Measurements from ENCODE around the gene FAM237B. TPM values are rescaled to one million over a fixed set of nuclear protein-coding genes. Genes with fewer than 3 reads are reported as not detected.

Gene FAM237B
- total RNA-seq, 5 donors from 2014 or later (not counting 1 experiment from before 2014, with no cell fraction given) = not detected

DNA sequence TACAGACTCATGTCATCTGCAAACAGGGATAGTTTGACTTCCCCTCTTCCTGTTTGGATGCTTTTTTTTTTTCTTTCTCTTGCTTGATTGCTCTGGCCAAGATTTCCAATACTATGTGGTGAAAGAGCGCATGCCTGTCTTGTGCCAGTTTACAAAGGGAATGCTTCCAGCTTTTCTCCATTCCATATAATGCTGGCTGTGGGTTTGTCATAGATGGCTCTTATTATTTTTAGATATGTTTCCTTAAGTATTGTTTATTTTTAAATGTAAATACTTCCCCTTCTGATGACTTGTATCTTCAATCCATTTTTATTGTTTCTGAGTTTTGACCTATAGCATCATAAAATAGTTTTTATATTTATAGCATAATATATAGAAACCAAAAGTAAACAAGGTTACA is 17.9 kb downstream of the FAM237B start:
- no peak overlapping the region for H3K4me3 ChIP-seq (ENCODE audit: control insufficient read depth in 1 of 2, extremely low read depth in 1 of 2, low read length in 1 of 2)
- no peak for ATAC-seq (replicated peaks in 1 of 4)
- peaks cover 0 to 4% of the 10 kb centered on the region in 2 donors for H3K27me3 Mint-ChIP-seq
- no peaks in the 10 kb centered on the region for H3K36me3 Mint-ChIP-seq
- H3K36me3 ChIP-seq (ENCODE audit: control insufficient read depth in 2 of 2, extremely low read depth in 1 of 2, insufficient read depth in 1 of 2, low read length in 1 of 2) = no peaks in the 10 kb centered on the region
- H3K4me1 ChIP-seq (ENCODE audit: control insufficient read depth in 1 of 2, extremely low read depth in 1 of 2, insufficient read depth in 2 of 2, low read length in 2 of 2) = no peaks in the 10 kb centered on the region
- ChIA-PET POLR2A (no interaction called here), CTCF (no interaction called here)
- no peaks in the 10 kb centered on the region for H3K4me1 Mint-ChIP-seq
- no peaks in the 10 kb centered on the region for H3K27me3 ChIP-seq (replicated peaks in 1 of 2; ENCODE audit: control insufficient read depth in 2 of 2, extremely low read depth in 1 of 2, insufficient read depth in 2 of 2, low read length in 1 of 2)
- no CpG with 5 or more reads among the region's 1 CpG for WGBS (ENCODE audit: insufficient coverage)
- no peak overlapping the region for H3K27ac Mint-ChIP-seq
- H3K27ac ChIP-seq (ENCODE audit: low read length) = no peak overlapping the region
- no peaks in the 10 kb centered on the region for H3K9me3 ChIP-seq
- H3K4me3 Mint-ChIP-seq = no peak overlapping the region
- no peaks in the 10 kb centered on the region for H3K9me3 Mint-ChIP-seq
- no peak for DNase-seq

DNA sequence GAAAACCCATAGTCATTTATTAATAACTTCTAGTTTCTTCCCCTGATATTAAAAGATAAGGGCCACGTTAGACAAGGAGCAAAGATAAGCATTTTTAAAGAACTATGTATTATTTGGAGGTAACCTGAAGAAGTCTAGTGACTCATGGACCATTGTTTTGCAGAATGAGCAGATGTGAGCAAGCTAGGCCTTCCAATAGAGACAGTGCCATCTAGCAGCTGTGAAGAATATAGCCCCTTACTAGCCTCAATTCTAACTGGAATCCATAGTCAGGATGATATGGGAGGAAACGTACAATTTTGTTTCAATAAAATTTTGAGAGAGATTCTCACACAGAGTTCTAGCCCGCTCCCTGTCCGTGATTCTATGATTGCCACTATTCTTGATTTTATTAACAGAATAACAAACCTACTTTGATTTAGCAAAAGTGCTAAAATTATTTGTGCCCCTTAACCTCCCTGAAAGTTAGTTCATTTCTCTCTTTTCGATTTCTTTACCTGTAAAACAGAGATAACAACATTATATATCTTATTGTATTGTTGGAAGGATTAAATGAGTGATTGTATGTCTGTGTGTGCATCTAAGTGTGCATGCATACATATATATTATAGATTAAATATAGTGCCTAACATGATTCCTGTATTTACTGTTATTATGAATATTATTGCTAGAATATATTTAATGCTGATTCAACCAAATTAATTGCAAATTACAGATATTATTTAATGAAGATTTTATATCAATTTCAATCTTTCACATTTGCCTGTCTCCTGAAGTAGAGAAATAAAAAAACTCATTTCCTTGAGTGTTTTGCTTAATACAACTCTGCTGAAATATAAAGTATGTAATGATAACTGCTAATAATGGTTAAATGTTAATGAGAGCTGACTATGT is 22.7 kb downstream of the FAM237B start:
- H3K36me3 ChIP-seq (ENCODE audit: control insufficient read depth in 2 of 2, extremely low read depth in 1 of 2, insufficient read depth in 1 of 2, low read length in 1 of 2) = no peaks in the 10 kb centered on the region
- Mint-ChIP-seq H3K4me3 (no peak overlapping the region), H3K27me3 (peaks cover 0 to 3% of the 10 kb centered on the region in 2 donors), H3K4me1 (no peaks in the 10 kb centered on the region), H3K27ac (no peak overlapping the region), H3K9me3 (peaks cover 0 to 3% (median 3%) of the 10 kb centered on the region in 3 donors), H3K36me3 (no peaks in the 10 kb centered on the region)
- ATAC-seq (replicated peaks in 1 of 4) = peak; percentile 49 to 62 (median 53)
- no peaks in the 10 kb centered on the region for H3K4me1 ChIP-seq (ENCODE audit: control insufficient read depth in 1 of 2, extremely low read depth in 1 of 2, insufficient read depth in 2 of 2, low read length in 2 of 2)
- ChIA-PET CTCF (interaction anchor here (1.1 to 1.4 kb wide), 2 partner anchors 13 to 51 kb away, joined by 3 to 4 read pairs; no protein-coding TSS in a partner anchor), POLR2A (no interaction called here)
- DNase-seq = peak in 1 of 35 experiments; percentile 24
- H3K4me3 ChIP-seq (ENCODE audit: control insufficient read depth in 1 of 2, extremely low read depth in 1 of 2, low read length in 1 of 2) = no peak overlapping the region
- H3K27ac ChIP-seq (ENCODE audit: low read length) = no peak overlapping the region
- WGBS (ENCODE audit: insufficient coverage) = no CpG with 5 or more reads among the region's 5 CpGs
- peaks cover 0 to 2% of the 10 kb centered on the region in 2 experiments for H3K27me3 ChIP-seq (replicated peaks in 1 of 2; ENCODE audit: control insufficient read depth in 2 of 2, extremely low read depth in 1 of 2, insufficient read depth in 2 of 2, low read length in 1 of 2)
- H3K9me3 ChIP-seq = no peaks in the 10 kb centered on the region

DNA sequence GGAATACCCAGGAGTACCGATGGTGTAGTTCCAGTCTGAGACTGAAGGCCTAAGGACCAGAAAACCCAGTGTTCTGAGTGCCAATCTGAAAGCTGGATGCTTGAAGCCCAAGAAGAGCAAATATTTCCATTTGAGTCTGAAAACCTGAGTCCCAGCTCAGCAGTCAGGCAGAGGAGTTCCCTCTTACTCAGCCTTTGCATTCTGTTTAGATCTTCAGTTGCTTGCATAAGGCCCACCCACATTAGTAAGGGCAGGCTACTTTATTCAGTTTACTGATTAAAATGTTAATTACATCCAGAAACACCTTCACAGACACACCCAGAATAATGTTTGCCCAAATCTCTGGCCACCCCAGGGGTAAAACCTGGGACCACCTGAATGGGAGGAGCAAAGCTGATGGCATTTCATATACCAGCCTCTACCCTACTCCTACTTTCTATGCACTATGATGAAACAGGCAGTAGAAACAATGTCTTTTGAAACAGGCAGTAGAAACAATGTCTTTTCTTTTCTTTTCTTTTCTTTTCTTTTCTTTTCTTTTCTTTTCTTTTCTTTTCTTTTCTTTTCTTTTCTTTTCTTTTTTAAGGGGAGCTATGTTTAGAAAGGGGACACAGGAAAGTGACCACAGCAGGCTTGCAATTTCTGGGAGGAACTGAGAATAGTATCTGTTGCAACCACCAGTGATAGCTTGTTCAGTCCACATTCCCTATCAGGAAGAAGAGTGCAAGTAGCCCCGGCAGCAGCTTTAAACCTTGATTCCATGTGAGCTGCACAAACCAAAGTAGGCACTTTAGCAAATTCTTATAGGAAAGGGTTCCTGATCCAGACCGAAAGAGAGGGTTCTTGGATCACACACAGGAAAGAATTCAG is 30.6 kb downstream of the FAM237B start:
- no peak overlapping the region for H3K27ac Mint-ChIP-seq
- H3K27ac ChIP-seq (ENCODE audit: low read length) = no peak overlapping the region

DNA sequence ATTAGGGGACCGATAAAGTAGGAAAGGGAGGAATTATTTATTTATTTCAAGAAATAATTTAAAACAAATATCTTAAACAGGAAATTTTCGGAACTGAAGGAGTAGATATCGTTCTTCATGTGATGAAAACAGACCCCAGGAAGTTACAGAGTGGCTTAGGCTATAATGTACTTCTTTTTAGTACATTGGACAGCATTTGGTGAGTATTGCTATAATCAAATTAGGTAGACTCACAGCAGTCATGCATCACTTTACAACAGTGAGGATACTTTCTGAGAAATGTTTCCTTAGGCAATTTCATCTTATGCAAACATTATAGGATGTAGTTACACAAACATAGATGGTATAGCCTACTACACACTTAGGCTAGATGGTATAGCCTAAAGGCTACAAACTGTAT is 33.0 kb downstream of the FAM237B start:
- CTCF ChIA-PET = no interaction called here
- Mint-ChIP-seq H3K36me3 (no peaks in the 10 kb centered on the region), H3K9me3 (peaks cover 0 to 4% (median 0%) of the 10 kb centered on the region in 3 donors)

More for the DNA sequence above, 30.6 kb downstream of the FAM237B start:
- Histone ChIP-seq H3K36me3 (ENCODE audit: control insufficient read depth in 2 of 2, extremely low read depth in 1 of 2, insufficient read depth in 1 of 2, low read length in 1 of 2) (no peaks in the 10 kb centered on the region), H3K27me3 (replicated peaks in 1 of 2; ENCODE audit: control insufficient read depth in 2 of 2, extremely low read depth in 1 of 2, insufficient read depth in 2 of 2, low read length in 1 of 2) (peaks cover 0 to 2% of the 10 kb centered on the region in 2 experiments), H3K4me1 (ENCODE audit: control insufficient read depth in 1 of 2, extremely low read depth in 1 of 2, insufficient read depth in 2 of 2, low read length in 2 of 2) (no peaks in the 10 kb centered on the region), H3K9me3 (no peaks in the 10 kb centered on the region), H3K4me3 (ENCODE audit: control insufficient read depth in 1 of 2, extremely low read depth in 1 of 2, low read length in 1 of 2) (no peak overlapping the region)
- WGBS (ENCODE audit: insufficient coverage) = 84% methylated on average over 2 of the region's 3 CpGs
- DNase-seq (no peak), ATAC-seq (replicated peaks in 1 of 4) (no peak)
- H3K9me3 Mint-ChIP-seq = peaks cover 4 to 5% (median 4%) of the 10 kb centered on the region in 3 donors
- H3K4me3 Mint-ChIP-seq = no peak overlapping the region
- CTCF ChIA-PET = no interaction called here
- POLR2A ChIA-PET = interaction anchor here in 1 of 2 donors (0.6 to 0.7 kb wide), 2 partner anchors 11 to 12 kb away, joined by 3 to 4 read pairs; no protein-coding TSS in a partner anchor
- H3K27me3 Mint-ChIP-seq = peaks cover 0 to 11% of the 10 kb centered on the region in 2 donors
- H3K36me3 Mint-ChIP-seq = no peaks in the 10 kb centered on the region
- H3K4me1 Mint-ChIP-seq = peaks cover 0 to 2% (median 2%) of the 10 kb centered on the region in 3 donors

DNA sequence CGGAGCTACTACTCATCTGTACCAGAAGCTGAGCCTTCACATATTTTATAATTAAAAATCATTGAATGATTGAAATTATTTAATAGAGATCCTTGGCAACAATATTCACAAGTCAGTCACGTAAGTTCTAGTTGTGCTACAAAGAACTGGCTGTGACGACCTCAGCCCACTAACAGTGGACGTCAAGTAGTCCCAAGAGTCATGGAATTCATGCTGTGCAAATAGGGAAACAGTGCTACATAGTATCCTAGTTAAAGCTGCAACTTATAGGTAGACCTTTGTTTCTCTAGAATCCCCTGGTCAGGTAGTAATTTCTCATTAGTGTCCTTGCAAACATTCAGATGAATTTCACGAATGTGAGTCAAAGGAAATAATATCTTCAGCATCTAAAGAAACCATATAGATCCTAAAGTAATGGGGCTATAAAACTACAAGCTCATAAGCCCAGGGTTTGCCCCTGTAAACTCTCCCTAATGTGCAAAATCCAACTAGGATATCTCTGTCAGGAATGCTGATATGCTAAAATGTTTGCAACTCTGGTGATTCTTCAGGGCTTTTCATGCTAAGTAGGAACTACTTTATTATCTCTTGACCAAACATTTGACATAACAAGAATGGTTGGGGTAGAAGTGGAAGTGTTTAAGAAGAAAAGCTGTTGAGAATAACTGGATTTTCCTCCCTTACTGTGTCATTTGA is 44.9 kb downstream of the FAM237B start:
- no peaks in the 10 kb centered on the region for H3K4me1 Mint-ChIP-seq
- Histone ChIP-seq H3K27ac (ENCODE audit: low read length) (no peak overlapping the region), H3K36me3 (ENCODE audit: control insufficient read depth in 2 of 2, extremely low read depth in 1 of 2, insufficient read depth in 1 of 2, low read length in 1 of 2) (no peaks in the 10 kb centered on the region), H3K4me1 (ENCODE audit: control insufficient read depth in 1 of 2, extremely low read depth in 1 of 2, insufficient read depth in 2 of 2, low read length in 2 of 2) (no peaks in the 10 kb centered on the region), H3K4me3 (ENCODE audit: control insufficient read depth in 1 of 2, extremely low read depth in 1 of 2, low read length in 1 of 2) (no peak overlapping the region), H3K9me3 (no peaks in the 10 kb centered on the region), H3K27me3 (replicated peaks in 1 of 2; ENCODE audit: control insufficient read depth in 2 of 2, extremely low read depth in 1 of 2, insufficient read depth in 2 of 2, low read length in 1 of 2) (no peaks in the 10 kb centered on the region)
- WGBS (ENCODE audit: insufficient coverage) = 94% methylated on average over 2 of the region's 5 CpGs
- DNase-seq (no peak), ATAC-seq (replicated peaks in 1 of 4) (no peak)
- peaks cover 0 to 4% of the 10 kb centered on the region in 2 donors for H3K27me3 Mint-ChIP-seq
- ChIA-PET CTCF (interaction anchor here in 1 of 2 donors (1.3 kb wide), 1 partner anchor 151 kb away, joined by 3 read pairs; no protein-coding TSS in a partner anchor), POLR2A (no interaction called here)
- H3K4me3 Mint-ChIP-seq = no peak overlapping the region
- H3K27ac Mint-ChIP-seq = no peak overlapping the region
- H3K9me3 Mint-ChIP-seq = no peaks in the 10 kb centered on the region
- H3K36me3 Mint-ChIP-seq = no peaks in the 10 kb centered on the region

More for the DNA sequence above, 33.0 kb downstream of the FAM237B start:
- ATAC-seq (replicated peaks in 1 of 4) (no peak), DNase-seq (no peak)
- Histone ChIP-seq H3K27ac (ENCODE audit: low read length) (no peak overlapping the region), H3K9me3 (no peaks in the 10 kb centered on the region), H3K36me3 (ENCODE audit: control insufficient read depth in 2 of 2, extremely low read depth in 1 of 2, insufficient read depth in 1 of 2, low read length in 1 of 2) (no peaks in the 10 kb centered on the region), H3K27me3 (replicated peaks in 1 of 2; ENCODE audit: control insufficient read depth in 2 of 2, extremely low read depth in 1 of 2, insufficient read depth in 2 of 2, low read length in 1 of 2) (no peaks in the 10 kb centered on the region), H3K4me1 (ENCODE audit: control insufficient read depth in 1 of 2, extremely low read depth in 1 of 2, insufficient read depth in 2 of 2, low read length in 2 of 2) (no peaks in the 10 kb centered on the region), H3K4me3 (ENCODE audit: control insufficient read depth in 1 of 2, extremely low read depth in 1 of 2, low read length in 1 of 2) (no peak overlapping the region)
- H3K27ac Mint-ChIP-seq = no peak overlapping the region
- POLR2A ChIA-PET = no interaction called here
- H3K4me1 Mint-ChIP-seq = peaks cover 0 to 3% (median 3%) of the 10 kb centered on the region in 3 donors
- H3K27me3 Mint-ChIP-seq = peaks cover 0 to 11% of the 10 kb centered on the region in 2 donors
- no peak overlapping the region for H3K4me3 Mint-ChIP-seq
- no CpG with 5 or more reads among the region's 3 CpGs for WGBS (ENCODE audit: insufficient coverage)

DNA sequence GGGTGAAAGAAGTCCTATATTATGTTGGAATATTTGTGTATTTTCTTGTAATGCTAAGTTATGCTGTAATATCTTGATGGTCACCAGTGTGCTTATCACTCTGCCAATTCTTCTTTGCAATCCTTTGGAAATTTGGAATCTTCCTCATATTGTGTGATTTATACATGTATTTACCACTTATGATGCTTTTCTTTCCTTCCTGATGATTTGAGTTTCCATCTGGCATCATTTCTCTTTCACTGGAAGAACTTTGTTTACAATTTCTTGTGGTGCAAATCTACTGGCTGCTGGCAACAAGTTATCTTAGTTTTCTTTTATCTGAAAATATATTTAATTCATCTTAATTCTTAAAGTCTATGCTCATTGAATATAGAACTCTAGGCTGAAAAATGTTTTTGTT is 46.9 kb downstream of the FAM237B start:
- H3K27me3 Mint-ChIP-seq = peaks cover 0 to 4% of the 10 kb centered on the region in 2 donors
- Histone ChIP-seq H3K36me3 (ENCODE audit: control insufficient read depth in 2 of 2, extremely low read depth in 1 of 2, insufficient read depth in 1 of 2, low read length in 1 of 2) (no peaks in the 10 kb centered on the region), H3K27ac (ENCODE audit: low read length) (no peak overlapping the region), H3K4me3 (ENCODE audit: control insufficient read depth in 1 of 2, extremely low read depth in 1 of 2, low read length in 1 of 2) (no peak overlapping the region), H3K4me1 (ENCODE audit: control insufficient read depth in 1 of 2, extremely low read depth in 1 of 2, insufficient read depth in 2 of 2, low read length in 2 of 2) (no peaks in the 10 kb centered on the region), H3K27me3 (replicated peaks in 1 of 2; ENCODE audit: control insufficient read depth in 2 of 2, extremely low read depth in 1 of 2, insufficient read depth in 2 of 2, low read length in 1 of 2) (no peaks in the 10 kb centered on the region), H3K9me3 (no peaks in the 10 kb centered on the region)
- POLR2A ChIA-PET = no interaction called here
- CTCF ChIA-PET = no interaction called here
- H3K4me3 Mint-ChIP-seq = no peak overlapping the region
- ATAC-seq (replicated peaks in 1 of 4) (no peak), DNase-seq (no peak)
- H3K27ac Mint-ChIP-seq = no peak overlapping the region
- no peaks in the 10 kb centered on the region for H3K9me3 Mint-ChIP-seq
- H3K36me3 Mint-ChIP-seq = no peaks in the 10 kb centered on the region
- H3K4me1 Mint-ChIP-seq = no peaks in the 10 kb centered on the region
